Esophagus muscularis mucosa (tissue), 4 donors: Measurements from ENCODE around the gene PCDHGA2.

Source experiments
- CTCF ChIP-seq, 3 experiments: fragments of 200-600 bp in 2 of 3; fragments of 450-650 bp in 1 of 3; sonication (generic) in 2 of 3; IDR thresholded peaks; one replicate each; pipeline ENCODE4 v1.5.1; 2017 to 2019; ENCODE audit warnings: antibody characterized with exemption in 3 of 3, mild to moderate bottlenecking in 2 of 3, moderate library complexity in 1 of 3
- EP300 ChIP-seq: sonication (generic); formaldehyde crosslinking; IDR thresholded peaks from one replicate; pipeline ENCODE4 v1.6.1; 2017; ENCODE audit warnings: antibody characterized with exemption
- POLR2A ChIP-seq: fragments of 450-650 bp; IDR thresholded peaks from one replicate; pipeline ENCODE4 v1.6.1; 2017; ENCODE audit warnings: antibody characterized with exemption, moderate library complexity, mild to moderate bottlenecking, low read depth
- POLR2AphosphoS5 ChIP-seq, 2 donors: sonication (generic); formaldehyde crosslinking; IDR thresholded peaks; one replicate each; pipeline ENCODE4 v1.6.1; 2017; ENCODE audit warnings: antibody characterized with exemption in 2 of 2

GRCh38 chr5:141345327-141345726, 6.8 kb downstream of the PCDHGA2 start:
- TF ChIP-seq CTCF (IDR thresholded peaks at IDR 0.05) (no peak), POLR2AphosphoS5 (IDR thresholded peaks at IDR 0.05) (no peak), EP300 (no peak), POLR2A (no peak)
